WTC11 (cell line): ENCODE measurements around the gene OPA1. TPM values are rescaled to one million over a fixed set of nuclear protein-coding genes. Genes with fewer than 3 reads are reported as not detected.
"Not testable (repeated sequence)": the region's sequence is repeated elsewhere in the genome, so short reads cannot be mapped to it uniquely, and the experiment has no call there.

Source experiments
- ATAC-seq: fragments of 200-7000 bp; cut with Tn5 transposase; 2 replicates; pipeline ENCODE4 v1.10.0; 2021; ENCODE audit warnings: mild to moderate bottlenecking, moderate library complexity
- CTCF ChIA-PET: fragments of 300-600 bp; sonication (Branson Sonifier 250); formaldehyde crosslinking; loops from one replicate; lab custom pipeline; 2021; ENCODE audit warnings: antibody characterized with exemption; lab: Charles Lee
- POLR2A ChIA-PET: fragments of 350-600 bp; sonication (Branson Sonifier 250); formaldehyde crosslinking; loops from one replicate; lab custom pipeline; 2021; ENCODE audit warnings: antibody characterized with exemption; lab: Charles Lee
- DNase-seq: peaks from one replicate; pipeline ENCODE4 v3.0.0; 2021; ENCODE audit warnings: low spot score
- H3K27ac Mint-ChIP-seq: 2 replicates; pipeline ENCODE4 v1.8.0; 2021; ENCODE audit warnings: mixed read lengths
- H3K27me3 Mint-ChIP-seq: 2 replicates; pipeline ENCODE4 v1.8.0; 2021; ENCODE audit warnings: low read depth, mild to moderate bottlenecking, moderate library complexity, mixed read lengths
- H3K36me3 Mint-ChIP-seq: 2 replicates; pipeline ENCODE4 v1.8.0; 2021; ENCODE audit warnings: mixed read lengths
- H3K4me1 Mint-ChIP-seq: 2 replicates; pipeline ENCODE4 v1.8.0; 2022; ENCODE audit warnings: mixed read lengths
- H3K4me3 Mint-ChIP-seq: 2 replicates; pipeline ENCODE4 v1.8.0; 2021; ENCODE audit warnings: mild to moderate bottlenecking, moderate library complexity, mixed read lengths
- H3K9me3 Mint-ChIP-seq: 2 replicates; pipeline ENCODE4 v1.8.0; 2021; ENCODE audit warnings: mixed read lengths
- CBFB ChIP-seq: sonication (generic); formaldehyde crosslinking; IDR thresholded peaks from 2 replicates; pipeline ENCODE4 v1.8.1; 2022; ENCODE audit warnings: mild to moderate bottlenecking, low read depth, missing genetic modification reagents
- CREM ChIP-seq: sonication (generic); formaldehyde crosslinking; IDR thresholded peaks from 2 replicates; pipeline ENCODE4 v1.8.1; 2022; ENCODE audit warnings: mild to moderate bottlenecking, missing genetic modification reagents, moderate library complexity
- ELF4 ChIP-seq: sonication (generic); formaldehyde crosslinking; IDR thresholded peaks from 2 replicates; pipeline ENCODE4 v1.8.1; 2022; ENCODE audit warnings: low read depth, mild to moderate bottlenecking, moderate library complexity, missing genetic modification reagents
- ESRRA ChIP-seq: sonication (generic); formaldehyde crosslinking; IDR thresholded peaks from 2 replicates; pipeline ENCODE4 v1.8.1; 2022; ENCODE audit warnings: mild to moderate bottlenecking, missing genetic modification reagents, borderline replicate concordance
- ETV6 ChIP-seq: sonication (generic); formaldehyde crosslinking; IDR thresholded peaks from 2 replicates; pipeline ENCODE4 v1.8.1; 2022; ENCODE audit warnings: mild to moderate bottlenecking, missing genetic modification reagents
- GTF2I ChIP-seq: fragments of 250-450 bp; sonication (Bioruptor Pico); conservative IDR thresholded peaks from 2 replicates; pipeline ENCODE4 v1.4.0; 2021; ENCODE audit warnings: mild to moderate bottlenecking
- JAZF1 ChIP-seq: fragments of 250-450 bp; sonication (Bioruptor Pico); IDR thresholded peaks from 2 replicates; pipeline ENCODE4 v1.9.0; 2021; ENCODE audit warnings: moderate library complexity, mild to moderate bottlenecking, inconsistent platforms
- JUN ChIP-seq: sonication (generic); formaldehyde crosslinking; IDR thresholded peaks from 2 replicates; pipeline ENCODE4 v1.8.0; 2023; ENCODE audit warnings: mild to moderate bottlenecking, missing genetic modification reagents
- NFE2L1 ChIP-seq: sonication (generic); formaldehyde crosslinking; IDR thresholded peaks from 2 replicates; pipeline ENCODE4 v1.8.1; 2023; ENCODE audit warnings: missing genetic modification reagents
- SOX15 ChIP-seq: fragments of 250-450 bp; sonication (Bioruptor Pico); IDR thresholded peaks from 2 replicates; pipeline ENCODE4 v1.9.0; 2021; ENCODE audit warnings: mild to moderate bottlenecking
- ZNF219 ChIP-seq: sonication (generic); formaldehyde crosslinking; IDR thresholded peaks from 2 replicates; pipeline ENCODE4 v1.8.0; 2023; ENCODE audit warnings: missing genetic modification reagents, mild to moderate bottlenecking, borderline replicate concordance
- ZNF317 ChIP-seq: sonication (generic); formaldehyde crosslinking; IDR thresholded peaks from 2 replicates; pipeline ENCODE4 v1.8.1; 2023; ENCODE audit warnings: low read depth, mild to moderate bottlenecking, moderate library complexity, missing genetic modification reagents, borderline replicate concordance
- ZNF396 ChIP-seq: fragments of 250-450 bp; sonication (Bioruptor Pico); IDR thresholded peaks from 2 replicates; pipeline ENCODE4 v1.8.0; 2021; ENCODE audit warnings: mild to moderate bottlenecking, moderate library complexity, borderline replicate concordance
- ZNF423 ChIP-seq: fragments of 250-450 bp; sonication (Bioruptor Pico); IDR thresholded peaks from 2 replicates; pipeline ENCODE4 v2.1.2; 2022; ENCODE audit warnings: mild to moderate bottlenecking, moderate library complexity
- ZNF671 ChIP-seq: fragments of 250-450 bp; sonication (Bioruptor Pico); IDR thresholded peaks from 2 replicates; pipeline ENCODE4 v1.8.0; 2021; ENCODE audit warnings: mild to moderate bottlenecking
- total RNA-seq: library from RNA; stranded (reverse); gene quantifications from 3 replicates; pipeline ENCODE4 v1.2.3, GENCODE V29; 2021
- TF ChIP-seq, protein P1 (sequence below): sonication (generic); formaldehyde crosslinking; IDR thresholded peaks from 2 replicates; pipeline ENCODE4 v1.8.1; 2023; ENCODE audit warnings: mild to moderate bottlenecking, missing genetic modification reagents
- TF ChIP-seq, protein P2 (sequence below): sonication (generic); formaldehyde crosslinking; IDR thresholded peaks from 2 replicates; pipeline ENCODE4 v1.8.0; 2023; ENCODE audit warnings: missing genetic modification reagents
- TF ChIP-seq, protein P3 (sequence below): sonication (generic); formaldehyde crosslinking; IDR thresholded peaks from 2 replicates; pipeline ENCODE4 v1.8.1; 2023; ENCODE audit warnings: mild to moderate bottlenecking, missing genetic modification reagents, moderate library complexity
- TF ChIP-seq, protein P4 (sequence below): sonication (generic); formaldehyde crosslinking; IDR thresholded peaks from 2 replicates; pipeline ENCODE4 v1.8.1; 2022; ENCODE audit warnings: mild to moderate bottlenecking, moderate library complexity, missing genetic modification reagents
- TF ChIP-seq, protein P5 (sequence below): fragments of 200-600 bp; IDR thresholded peaks from 2 replicates; pipeline ENCODE4 v1.8.0; 2022; ENCODE audit warnings: antibody characterized with exemption
- TF ChIP-seq, protein P6 (sequence below): sonication (generic); formaldehyde crosslinking; conservative IDR thresholded peaks from 2 replicates; pipeline ENCODE4 v1.8.1; 2023; ENCODE audit warnings: mild to moderate bottlenecking, low read depth, missing genetic modification reagents, moderate library complexity
- TF ChIP-seq, protein P7 (sequence below): sonication (generic); formaldehyde crosslinking; IDR thresholded peaks from 2 replicates; pipeline ENCODE4 v1.8.1; 2022; ENCODE audit warnings: low read depth, mild to moderate bottlenecking, moderate library complexity, missing genetic modification reagents, borderline replicate concordance
- TF ChIP-seq, protein P8 (sequence below): fragments of 250-450 bp; sonication (Bioruptor Pico); IDR thresholded peaks from 2 replicates; pipeline ENCODE4 v1.9.0; 2021; ENCODE audit warnings: mild to moderate bottlenecking

OPA1 gene
- total RNA-seq, 1 experiment from 2014 or later, result 84.7 TPM

DNA sequence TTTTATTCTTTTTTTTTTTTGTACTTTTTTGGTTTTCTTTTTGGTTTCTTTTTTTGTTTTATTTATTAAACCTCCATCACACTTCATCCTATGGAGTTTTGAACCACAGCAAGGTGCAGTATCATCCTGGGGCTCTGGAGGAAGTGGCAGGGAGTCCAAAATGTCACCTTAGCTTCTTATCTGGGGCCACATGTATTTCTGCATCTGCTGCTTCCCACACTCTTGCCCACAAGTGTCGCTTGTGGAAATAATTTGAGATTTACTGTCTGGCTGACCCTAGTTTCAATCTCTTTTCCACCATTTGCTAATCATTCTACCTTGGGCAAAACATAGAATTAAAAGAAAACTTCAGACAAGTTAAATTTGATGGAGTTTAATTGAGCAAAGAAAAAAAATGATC, 6.4 kb downstream of the OPA1 start (continued):
- no peak for TF ChIP-seq SOX15 (CRISPR knock-in tag)
- no peak for TF ChIP-seq ZNF219
- TF ChIP-seq, protein P1, sequence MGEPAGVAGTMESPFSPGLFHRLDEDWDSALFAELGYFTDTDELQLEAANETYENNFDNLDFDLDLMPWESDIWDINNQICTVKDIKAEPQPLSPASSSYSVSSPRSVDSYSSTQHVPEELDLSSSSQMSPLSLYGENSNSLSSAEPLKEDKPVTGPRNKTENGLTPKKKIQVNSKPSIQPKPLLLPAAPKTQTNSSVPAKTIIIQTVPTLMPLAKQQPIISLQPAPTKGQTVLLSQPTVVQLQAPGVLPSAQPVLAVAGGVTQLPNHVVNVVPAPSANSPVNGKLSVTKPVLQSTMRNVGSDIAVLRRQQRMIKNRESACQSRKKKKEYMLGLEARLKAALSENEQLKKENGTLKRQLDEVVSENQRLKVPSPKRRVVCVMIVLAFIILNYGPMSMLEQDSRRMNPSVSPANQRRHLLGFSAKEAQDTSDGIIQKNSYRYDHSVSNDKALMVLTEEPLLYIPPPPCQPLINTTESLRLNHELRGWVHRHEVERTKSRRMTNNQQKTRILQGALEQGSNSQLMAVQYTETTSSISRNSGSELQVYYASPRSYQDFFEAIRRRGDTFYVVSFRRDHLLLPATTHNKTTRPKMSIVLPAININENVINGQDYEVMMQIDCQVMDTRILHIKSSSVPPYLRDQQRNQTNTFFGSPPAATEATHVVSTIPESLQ (CRISPR knock-in tag), result no peak
- TF ChIP-seq, protein P2, sequence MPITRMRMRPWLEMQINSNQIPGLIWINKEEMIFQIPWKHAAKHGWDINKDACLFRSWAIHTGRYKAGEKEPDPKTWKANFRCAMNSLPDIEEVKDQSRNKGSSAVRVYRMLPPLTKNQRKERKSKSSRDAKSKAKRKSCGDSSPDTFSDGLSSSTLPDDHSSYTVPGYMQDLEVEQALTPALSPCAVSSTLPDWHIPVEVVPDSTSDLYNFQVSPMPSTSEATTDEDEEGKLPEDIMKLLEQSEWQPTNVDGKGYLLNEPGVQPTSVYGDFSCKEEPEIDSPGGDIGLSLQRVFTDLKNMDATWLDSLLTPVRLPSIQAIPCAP, result no peak
- no peak for TF ChIP-seq CBFB (CRISPR knock-in tag)
- no peak for TF ChIP-seq ELF4 (CRISPR knock-in tag)
- TF ChIP-seq, protein P3, sequence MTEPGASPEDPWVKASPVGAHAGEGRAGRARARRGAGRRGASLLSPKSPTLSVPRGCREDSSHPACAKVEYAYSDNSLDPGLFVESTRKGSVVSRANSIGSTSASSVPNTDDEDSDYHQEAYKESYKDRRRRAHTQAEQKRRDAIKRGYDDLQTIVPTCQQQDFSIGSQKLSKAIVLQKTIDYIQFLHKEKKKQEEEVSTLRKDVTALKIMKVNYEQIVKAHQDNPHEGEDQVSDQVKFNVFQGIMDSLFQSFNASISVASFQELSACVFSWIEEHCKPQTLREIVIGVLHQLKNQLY (CRISPR knock-in tag), result no peak
- TF ChIP-seq GTF2I, result no peak
- TF ChIP-seq ZNF671 (CRISPR knock-in tag), result no peak
- TF ChIP-seq, protein P4, sequence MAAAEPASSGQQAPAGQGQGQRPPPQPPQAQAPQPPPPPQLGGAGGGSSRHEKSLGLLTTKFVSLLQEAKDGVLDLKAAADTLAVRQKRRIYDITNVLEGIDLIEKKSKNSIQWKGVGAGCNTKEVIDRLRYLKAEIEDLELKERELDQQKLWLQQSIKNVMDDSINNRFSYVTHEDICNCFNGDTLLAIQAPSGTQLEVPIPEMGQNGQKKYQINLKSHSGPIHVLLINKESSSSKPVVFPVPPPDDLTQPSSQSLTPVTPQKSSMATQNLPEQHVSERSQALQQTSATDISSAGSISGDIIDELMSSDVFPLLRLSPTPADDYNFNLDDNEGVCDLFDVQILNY (CRISPR knock-in tag), result no peak
- TF ChIP-seq JAZF1 (CRISPR knock-in tag), result no peak

DNA sequence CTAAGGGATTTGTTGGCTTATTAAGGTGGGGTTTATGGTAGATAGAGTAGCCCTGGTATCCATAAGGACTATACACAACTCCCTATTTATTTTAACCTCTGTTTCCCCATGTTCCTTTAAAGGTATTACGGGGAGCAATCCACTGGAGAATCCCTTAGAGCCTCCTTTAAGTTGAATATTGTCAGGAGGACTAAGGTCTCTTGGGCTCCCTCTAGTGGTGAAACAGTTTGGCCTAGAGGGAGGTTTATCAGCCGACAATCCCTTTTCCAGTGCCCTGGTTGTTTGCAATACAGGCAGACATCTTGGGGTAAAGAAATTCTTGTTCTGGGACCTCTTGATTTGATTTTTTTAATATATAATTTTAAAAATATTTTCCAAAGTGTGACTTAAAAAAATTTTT, 12.9 kb downstream of the OPA1 start:
- H3K27ac Mint-ChIP-seq, result no peak overlapping the region
- H3K9me3 Mint-ChIP-seq, result peaks cover 25% of the 10 kb centered on the region
- TF ChIP-seq, protein P5, sequence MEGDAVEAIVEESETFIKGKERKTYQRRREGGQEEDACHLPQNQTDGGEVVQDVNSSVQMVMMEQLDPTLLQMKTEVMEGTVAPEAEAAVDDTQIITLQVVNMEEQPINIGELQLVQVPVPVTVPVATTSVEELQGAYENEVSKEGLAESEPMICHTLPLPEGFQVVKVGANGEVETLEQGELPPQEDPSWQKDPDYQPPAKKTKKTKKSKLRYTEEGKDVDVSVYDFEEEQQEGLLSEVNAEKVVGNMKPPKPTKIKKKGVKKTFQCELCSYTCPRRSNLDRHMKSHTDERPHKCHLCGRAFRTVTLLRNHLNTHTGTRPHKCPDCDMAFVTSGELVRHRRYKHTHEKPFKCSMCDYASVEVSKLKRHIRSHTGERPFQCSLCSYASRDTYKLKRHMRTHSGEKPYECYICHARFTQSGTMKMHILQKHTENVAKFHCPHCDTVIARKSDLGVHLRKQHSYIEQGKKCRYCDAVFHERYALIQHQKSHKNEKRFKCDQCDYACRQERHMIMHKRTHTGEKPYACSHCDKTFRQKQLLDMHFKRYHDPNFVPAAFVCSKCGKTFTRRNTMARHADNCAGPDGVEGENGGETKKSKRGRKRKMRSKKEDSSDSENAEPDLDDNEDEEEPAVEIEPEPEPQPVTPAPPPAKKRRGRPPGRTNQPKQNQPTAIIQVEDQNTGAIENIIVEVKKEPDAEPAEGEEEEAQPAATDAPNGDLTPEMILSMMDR, result peak; percentile 73
- TF ChIP-seq ZNF317 (CRISPR knock-in tag) (peak; percentile 78), ZNF396 (CRISPR knock-in tag) (no peak), ETV6 (CRISPR knock-in tag) (no peak), CREM (CRISPR knock-in tag) (no peak), NFE2L1 (CRISPR knock-in tag) (no peak), ESRRA (no peak), SOX15 (CRISPR knock-in tag) (no peak), ZNF423 (CRISPR knock-in tag) (no peak), JUN (CRISPR knock-in tag) (no peak)
- TF ChIP-seq, protein P6, sequence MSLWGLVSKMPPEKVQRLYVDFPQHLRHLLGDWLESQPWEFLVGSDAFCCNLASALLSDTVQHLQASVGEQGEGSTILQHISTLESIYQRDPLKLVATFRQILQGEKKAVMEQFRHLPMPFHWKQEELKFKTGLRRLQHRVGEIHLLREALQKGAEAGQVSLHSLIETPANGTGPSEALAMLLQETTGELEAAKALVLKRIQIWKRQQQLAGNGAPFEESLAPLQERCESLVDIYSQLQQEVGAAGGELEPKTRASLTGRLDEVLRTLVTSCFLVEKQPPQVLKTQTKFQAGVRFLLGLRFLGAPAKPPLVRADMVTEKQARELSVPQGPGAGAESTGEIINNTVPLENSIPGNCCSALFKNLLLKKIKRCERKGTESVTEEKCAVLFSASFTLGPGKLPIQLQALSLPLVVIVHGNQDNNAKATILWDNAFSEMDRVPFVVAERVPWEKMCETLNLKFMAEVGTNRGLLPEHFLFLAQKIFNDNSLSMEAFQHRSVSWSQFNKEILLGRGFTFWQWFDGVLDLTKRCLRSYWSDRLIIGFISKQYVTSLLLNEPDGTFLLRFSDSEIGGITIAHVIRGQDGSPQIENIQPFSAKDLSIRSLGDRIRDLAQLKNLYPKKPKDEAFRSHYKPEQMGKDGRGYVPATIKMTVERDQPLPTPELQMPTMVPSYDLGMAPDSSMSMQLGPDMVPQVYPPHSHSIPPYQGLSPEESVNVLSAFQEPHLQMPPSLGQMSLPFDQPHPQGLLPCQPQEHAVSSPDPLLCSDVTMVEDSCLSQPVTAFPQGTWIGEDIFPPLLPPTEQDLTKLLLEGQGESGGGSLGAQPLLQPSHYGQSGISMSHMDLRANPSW (CRISPR knock-in tag), result no peak
- TF ChIP-seq, protein P7, sequence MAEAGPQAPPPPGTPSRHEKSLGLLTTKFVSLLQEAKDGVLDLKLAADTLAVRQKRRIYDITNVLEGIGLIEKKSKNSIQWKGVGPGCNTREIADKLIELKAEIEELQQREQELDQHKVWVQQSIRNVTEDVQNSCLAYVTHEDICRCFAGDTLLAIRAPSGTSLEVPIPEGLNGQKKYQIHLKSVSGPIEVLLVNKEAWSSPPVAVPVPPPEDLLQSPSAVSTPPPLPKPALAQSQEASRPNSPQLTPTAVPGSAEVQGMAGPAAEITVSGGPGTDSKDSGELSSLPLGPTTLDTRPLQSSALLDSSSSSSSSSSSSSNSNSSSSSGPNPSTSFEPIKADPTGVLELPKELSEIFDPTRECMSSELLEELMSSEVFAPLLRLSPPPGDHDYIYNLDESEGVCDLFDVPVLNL (CRISPR knock-in tag), result no peak
- TF ChIP-seq, protein P2, result no peak
- TF ChIP-seq, protein P8, sequence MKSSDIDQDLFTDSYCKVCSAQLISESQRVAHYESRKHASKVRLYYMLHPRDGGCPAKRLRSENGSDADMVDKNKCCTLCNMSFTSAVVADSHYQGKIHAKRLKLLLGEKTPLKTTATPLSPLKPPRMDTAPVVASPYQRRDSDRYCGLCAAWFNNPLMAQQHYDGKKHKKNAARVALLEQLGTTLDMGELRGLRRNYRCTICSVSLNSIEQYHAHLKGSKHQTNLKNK (CRISPR knock-in tag), result no peak
- TF ChIP-seq, all 79 proteins: peak for 2
- Mint-ChIP-seq H3K36me3 (peaks cover 27% of the 10 kb centered on the region), H3K27me3 (no peaks in the 10 kb centered on the region), H3K4me3 (no peak overlapping the region), H3K4me1 (peaks cover 7% of the 10 kb centered on the region)
- CTCF ChIA-PET, result no interaction called here
- POLR2A ChIA-PET, result no interaction called here
- DNase-seq (peak; percentile 62), ATAC-seq (peak; percentile 90)

DNA sequence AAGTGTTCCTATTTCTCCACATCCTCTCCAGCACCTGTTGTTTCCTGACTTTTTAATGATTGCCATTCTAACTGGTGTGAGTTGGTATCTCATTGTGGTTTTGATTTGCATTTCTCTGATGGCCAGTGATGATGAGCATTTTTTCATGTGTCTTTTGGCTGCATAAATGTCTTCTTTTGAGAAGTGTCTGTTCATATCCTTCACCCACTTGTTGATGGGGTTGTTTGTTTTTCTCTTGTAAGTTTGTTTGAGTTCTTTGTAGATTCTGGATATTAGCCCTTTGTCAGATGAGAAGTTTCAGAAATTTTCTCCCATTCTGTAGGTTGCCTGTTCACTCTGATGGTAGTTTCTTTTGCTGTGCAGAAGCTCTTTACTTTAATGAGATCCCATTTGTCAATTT, 13.9 kb downstream of the OPA1 start:
- CTCF ChIA-PET, H3K27me3 Mint-ChIP-seq, ATAC-seq: not testable (repeated sequence)

More for the DNA sequence above, 13.9 kb downstream of the OPA1 start:
- H3K4me1 Mint-ChIP-seq, POLR2A ChIA-PET, DNase-seq, H3K27ac Mint-ChIP-seq, H3K4me3 Mint-ChIP-seq: not testable (repeated sequence)
- H3K9me3 Mint-ChIP-seq, result peaks cover 33% of the 10 kb centered on the region
- peaks cover 36% of the 10 kb centered on the region for H3K36me3 Mint-ChIP-seq
